Choroid plexus epithelial cell (primary cell): Measurements from ENCODE around the gene GPS1.

ENCODE experiments used
- DNase-seq: peaks from one replicate; pipeline ENCODE4 v3.0.0-alpha.2; 2010; ENCODE audit warnings: low read depth
- H3K4me3 ChIP-seq: 2 replicates; pipeline ENCODE4 v1.5.1; 2011; ENCODE audit warnings: low read depth, mild to moderate bottlenecking, control low read depth, low read length, moderate library complexity
- TF ChIP-seq, protein P1 (sequence below): conservative IDR thresholded peaks from 2 replicates; pipeline ENCODE4 v1.5.1; 2011; ENCODE audit warnings: low read depth, mild to moderate bottlenecking, control low read depth, inconsistent platforms, low read length, moderate library complexity

The GPS1 gene

DNA sequence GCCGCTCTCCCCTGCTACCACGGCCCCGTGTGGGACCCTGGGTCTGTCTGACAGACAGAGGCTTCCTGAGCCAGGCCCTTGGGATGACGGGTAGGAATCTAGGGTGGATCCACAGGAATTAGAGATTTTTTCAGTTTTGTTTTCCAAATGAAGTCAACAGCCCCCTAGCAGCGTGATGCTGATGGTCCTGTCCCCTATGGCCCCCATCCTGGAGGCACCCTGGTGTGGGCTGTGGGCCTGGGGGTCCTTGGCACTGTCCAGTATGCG lies 44.5 kb upstream of the GPS1 start:
- no peak overlapping the region for H3K4me3 ChIP-seq
- TF ChIP-seq, protein P1, sequence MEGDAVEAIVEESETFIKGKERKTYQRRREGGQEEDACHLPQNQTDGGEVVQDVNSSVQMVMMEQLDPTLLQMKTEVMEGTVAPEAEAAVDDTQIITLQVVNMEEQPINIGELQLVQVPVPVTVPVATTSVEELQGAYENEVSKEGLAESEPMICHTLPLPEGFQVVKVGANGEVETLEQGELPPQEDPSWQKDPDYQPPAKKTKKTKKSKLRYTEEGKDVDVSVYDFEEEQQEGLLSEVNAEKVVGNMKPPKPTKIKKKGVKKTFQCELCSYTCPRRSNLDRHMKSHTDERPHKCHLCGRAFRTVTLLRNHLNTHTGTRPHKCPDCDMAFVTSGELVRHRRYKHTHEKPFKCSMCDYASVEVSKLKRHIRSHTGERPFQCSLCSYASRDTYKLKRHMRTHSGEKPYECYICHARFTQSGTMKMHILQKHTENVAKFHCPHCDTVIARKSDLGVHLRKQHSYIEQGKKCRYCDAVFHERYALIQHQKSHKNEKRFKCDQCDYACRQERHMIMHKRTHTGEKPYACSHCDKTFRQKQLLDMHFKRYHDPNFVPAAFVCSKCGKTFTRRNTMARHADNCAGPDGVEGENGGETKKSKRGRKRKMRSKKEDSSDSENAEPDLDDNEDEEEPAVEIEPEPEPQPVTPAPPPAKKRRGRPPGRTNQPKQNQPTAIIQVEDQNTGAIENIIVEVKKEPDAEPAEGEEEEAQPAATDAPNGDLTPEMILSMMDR = no peak
- no peak for DNase-seq

DNA sequence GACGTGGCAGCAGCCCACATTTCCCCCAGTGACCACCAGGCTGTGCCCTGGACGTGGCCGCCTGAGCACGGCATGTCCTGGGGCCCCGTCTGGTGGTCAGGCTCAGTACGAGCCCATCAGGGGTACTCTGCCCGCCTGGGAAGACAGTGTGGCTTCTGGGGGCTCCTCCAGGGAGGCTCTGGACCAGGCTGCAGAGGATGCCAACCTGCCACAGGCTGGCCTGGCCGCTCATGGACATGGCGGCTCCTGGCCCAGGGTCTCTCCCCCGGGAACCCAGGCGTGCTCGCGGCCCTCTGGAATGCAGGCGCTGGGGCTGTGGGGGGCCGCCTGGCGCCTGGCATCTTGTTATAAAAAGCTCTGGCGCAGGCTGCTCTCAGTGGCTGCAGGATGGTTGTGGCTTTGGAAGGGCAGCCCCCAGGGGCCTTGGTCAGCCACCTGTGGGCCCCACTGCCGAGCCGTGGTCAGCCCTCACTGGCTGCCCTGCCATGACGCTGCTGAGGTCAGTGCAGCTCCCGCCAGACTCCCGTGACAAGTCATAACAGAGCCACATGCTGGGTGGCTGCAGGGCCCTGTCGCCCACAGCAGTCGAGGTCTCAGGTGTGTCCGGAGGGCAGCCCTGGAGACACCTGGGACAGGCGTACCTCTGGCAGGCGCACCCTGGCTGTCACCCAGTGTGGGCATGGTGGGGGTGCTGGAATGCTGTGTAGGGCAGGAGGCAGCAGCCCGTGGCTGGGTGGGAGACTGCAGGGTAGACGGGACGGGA lies 44.0 kb upstream of the GPS1 start:
- DNase-seq = no peak
- TF ChIP-seq, protein P1 = no peak
- no peak overlapping the region for H3K4me3 ChIP-seq

DNA sequence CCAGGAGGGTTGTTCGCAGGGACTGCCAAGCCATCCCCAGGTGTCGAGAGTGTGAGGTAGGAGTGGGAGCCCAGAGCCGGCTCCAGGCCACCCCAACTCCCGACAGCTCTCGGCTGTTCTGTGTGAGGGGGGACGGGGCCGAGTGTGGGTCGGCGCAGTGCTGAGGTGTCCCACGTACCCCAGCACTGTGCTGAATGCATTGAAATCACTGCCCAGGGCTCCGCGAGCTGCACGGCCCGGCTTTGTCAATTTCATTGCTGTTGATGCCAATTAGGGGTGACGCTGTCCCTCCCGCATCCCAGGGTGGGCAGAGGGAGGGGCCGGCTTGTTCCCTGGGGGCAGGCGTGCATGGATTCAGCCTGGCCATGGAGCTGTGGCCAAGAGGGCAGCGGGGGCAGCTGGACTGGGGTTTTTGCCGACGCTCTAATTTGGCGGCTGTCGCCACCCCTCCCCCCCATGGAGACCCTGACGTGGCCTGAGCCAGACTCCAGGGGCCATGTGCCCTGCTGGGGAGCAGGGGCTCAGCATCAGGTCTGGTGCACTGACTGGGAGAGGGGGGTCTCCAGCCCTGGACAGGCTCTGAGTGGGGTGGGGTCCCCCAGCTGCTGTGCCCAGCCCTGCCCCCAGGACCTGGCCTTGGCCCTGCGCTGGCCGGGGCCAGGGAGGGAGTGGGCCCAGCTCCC lies 43.3 kb upstream of the GPS1 start:
- no peak for DNase-seq
- H3K4me3 ChIP-seq = no peak overlapping the region
- TF ChIP-seq, protein P1 = no peak

DNA sequence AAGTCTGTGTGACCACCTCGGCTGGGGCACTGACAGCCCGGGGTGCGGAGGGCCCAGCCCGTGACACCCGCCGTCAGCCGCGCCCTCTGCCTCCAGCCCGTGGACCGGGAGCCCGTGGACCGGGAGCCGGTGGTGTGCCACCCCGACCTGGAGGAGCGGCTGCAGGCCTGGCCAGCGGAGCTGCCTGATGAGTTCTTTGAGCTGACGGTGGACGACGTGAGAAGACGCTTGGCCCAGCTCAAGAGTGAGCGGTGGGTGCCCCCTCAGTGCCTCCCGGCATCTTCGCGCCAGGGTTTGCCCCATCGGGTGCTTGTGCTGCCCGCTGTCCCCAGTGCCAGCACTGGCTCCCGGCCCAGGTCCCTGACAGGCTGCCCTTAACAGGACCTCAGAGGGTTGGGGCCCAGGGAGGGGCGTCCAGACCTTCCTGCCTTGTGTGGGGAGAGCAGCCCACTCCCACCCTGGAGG lies 42.7 kb upstream of the GPS1 start:
- no peak overlapping the region for H3K4me3 ChIP-seq
- TF ChIP-seq, protein P1 = no peak
- DNase-seq = no peak

DNA sequence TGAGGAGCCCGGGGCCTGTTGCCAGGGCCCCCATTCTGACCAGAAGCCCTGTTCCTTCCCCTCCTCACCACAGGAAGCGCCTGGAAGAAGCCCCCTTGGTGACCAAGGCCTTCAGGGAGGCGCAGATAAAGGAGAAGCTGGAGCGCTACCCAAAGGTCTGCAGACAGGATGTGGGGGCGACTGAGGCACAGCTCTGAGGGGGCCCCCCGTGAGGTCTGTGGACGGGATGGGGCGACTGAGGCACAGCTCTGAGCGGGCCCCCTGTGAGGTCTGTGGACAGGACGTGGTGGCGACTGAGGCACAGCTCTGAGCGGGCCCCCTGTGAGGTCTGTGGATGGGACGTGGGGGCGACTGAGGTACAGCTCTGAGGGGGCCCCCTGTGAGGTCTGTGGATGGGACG lies 42.3 kb upstream of the GPS1 start:
- no peak for DNase-seq
- H3K4me3 ChIP-seq = no peak overlapping the region
- TF ChIP-seq, protein P1 = no peak

DNA sequence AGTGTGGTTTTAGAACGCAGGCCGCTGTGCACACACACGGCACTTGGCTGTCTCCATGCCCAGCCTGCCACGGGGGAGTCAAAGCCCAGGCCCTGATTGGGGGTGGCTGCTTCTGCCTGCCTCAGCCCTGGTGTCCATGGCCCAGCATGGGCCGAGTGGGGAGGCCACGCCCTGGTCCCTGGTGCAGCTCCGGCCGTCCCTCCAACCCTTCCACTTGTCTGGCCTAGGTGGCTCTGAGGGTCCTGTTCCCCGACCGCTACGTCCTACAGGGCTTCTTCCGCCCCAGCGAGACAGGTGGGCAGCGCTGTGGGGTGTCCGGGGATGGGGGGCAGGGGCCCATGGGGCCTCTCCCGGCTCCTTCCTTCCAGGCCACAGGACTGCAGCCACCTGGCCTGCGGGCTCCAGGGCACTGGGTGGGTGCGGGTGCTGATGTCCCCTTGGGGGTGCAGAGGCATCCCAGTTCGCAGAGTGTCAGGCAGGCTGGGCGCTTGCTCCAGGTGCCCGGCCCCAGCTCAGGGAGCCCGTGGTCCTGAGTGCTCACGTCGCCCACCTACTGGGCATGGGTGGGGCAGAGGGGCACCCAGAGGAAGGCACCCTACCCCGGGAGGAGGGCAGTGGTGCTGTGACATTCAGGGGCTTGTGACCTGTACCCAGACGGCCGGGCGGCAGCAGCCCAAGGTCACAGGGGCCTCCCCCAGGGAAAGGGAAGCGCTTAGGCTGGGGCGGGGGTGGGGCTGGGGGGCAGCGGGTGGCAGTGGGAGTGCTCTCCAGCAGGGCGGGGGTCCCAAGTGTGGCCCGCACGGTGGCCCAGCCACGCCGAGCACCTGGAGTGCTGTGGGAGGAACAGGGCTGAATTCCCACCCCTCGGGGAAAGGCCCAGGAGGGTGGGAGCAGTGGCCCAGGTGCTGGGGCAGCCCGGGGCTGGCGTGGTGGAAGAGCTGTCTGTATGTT lies 40.8 kb upstream of the GPS1 start:
- no peak overlapping the region for H3K4me3 ChIP-seq
- TF ChIP-seq, protein P1 = no peak

More for the DNA sequence above, 40.8 kb upstream of the GPS1 start:
- DNase-seq = no peak
